SJCRH30 (cell line): ENCODE measurements around the gene CRACDL. TPM values are rescaled to one million over a fixed set of nuclear protein-coding genes. Genes with fewer than 3 reads are reported as not detected.
"Not testable (repeated sequence)": the region's sequence is repeated elsewhere in the genome, so short reads cannot be mapped to it uniquely, and the experiment has no call there.

ENCODE experiments used
- DNase-seq, 2 experiments: peaks; one replicate each; pipeline ENCODE4 v3.0.0-alpha.2; 2015 to 2020
- H3K27ac ChIP-seq: fragments of 250-450 bp; sonication (Bioruptor Pico); 2 replicates; pipeline ENCODE4 v1.5.1; 2020; ENCODE audit warnings: mild to moderate bottlenecking, moderate library complexity
- H3K27me3 ChIP-seq: fragments of 250-450 bp; sonication (Bioruptor Pico); 2 replicates; pipeline ENCODE4 v1.5.1; 2020; ENCODE audit warnings: mild to moderate bottlenecking, moderate library complexity
- H3K36me3 ChIP-seq: fragments of 250-450 bp; sonication (Bioruptor Pico); 2 replicates; pipeline ENCODE4 v1.5.1; 2020; ENCODE audit warnings: mild to moderate bottlenecking, moderate library complexity
- H3K4me1 ChIP-seq: fragments of 250-450 bp; sonication (Bioruptor Pico); 2 replicates; pipeline ENCODE4 v1.5.1; 2020; ENCODE audit warnings: mild to moderate bottlenecking, moderate library complexity
- H3K4me3 ChIP-seq: fragments of 250-450 bp; sonication (Bioruptor Pico); 2 replicates; pipeline ENCODE4 v1.5.1; 2020; ENCODE audit warnings: mild to moderate bottlenecking, moderate library complexity
- H3K9me3 ChIP-seq: fragments of 250-450 bp; sonication (Bioruptor Pico); replicated peaks from 2 replicates; pipeline ENCODE4 v1.5.1; 2020; ENCODE audit warnings: mild to moderate bottlenecking, moderate library complexity
- total RNA-seq: library from RNA; depleted of rRNA; stranded (reverse); fragments of >200 nt; shearing (Covaris generic); gene quantifications from 2 replicates; pipeline ENCODE4 v1.2.3, GENCODE V29; 2014

Gene CRACDL
- total RNA-seq, 1 experiment from 2014 or later: not detected

- H3K36me3 ChIP-seq: no peaks in the 10 kb centered on the region
- no peaks in the 10 kb centered on the region for H3K27me3 ChIP-seq
- H3K4me1 ChIP-seq: peaks cover 4% of the 10 kb centered on the region; the same call in 1 of the 2 replicates
- no peak overlapping the region for H3K4me3 ChIP-seq
- H3K27ac ChIP-seq: no peak overlapping the region
- H3K9me3 ChIP-seq: no peaks in the 10 kb centered on the region
- DNase-seq: no peak
Measured at GRCh38 chr2:98763209-98763951, 172.6 kb downstream of the CRACDL start.

- Histone ChIP-seq H3K27me3 (no peaks in the 10 kb centered on the region), H3K36me3 (no peaks in the 10 kb centered on the region), H3K4me3 (no peak overlapping the region), H3K27ac (no peak overlapping the region), H3K4me1 (no peaks in the 10 kb centered on the region), H3K9me3 (no peaks in the 10 kb centered on the region)
- no peak for DNase-seq
Measured at GRCh38 chr2:98761909-98762308, 174.1 kb downstream of the CRACDL start.

GRCh38 chr2:98761267-98761781 lies 174.7 kb downstream of the CRACDL start:
- no peaks in the 10 kb centered on the region for H3K27me3 ChIP-seq
- H3K4me1 ChIP-seq: no peaks in the 10 kb centered on the region
- H3K27ac ChIP-seq: no peak overlapping the region
- no peak for DNase-seq
- no peak overlapping the region for H3K4me3 ChIP-seq
- no peaks in the 10 kb centered on the region for H3K36me3 ChIP-seq
- no peaks in the 10 kb centered on the region for H3K9me3 ChIP-seq

- Histone ChIP-seq H3K9me3 (no peaks in the 10 kb centered on the region), H3K4me1 (no peaks in the 10 kb centered on the region), H3K27me3 (no peaks in the 10 kb centered on the region), H3K4me3 (no peak overlapping the region), H3K36me3 (no peaks in the 10 kb centered on the region), H3K27ac (no peak overlapping the region)
- no peak for DNase-seq
Measured at GRCh38 chr2:98759827-98760625, 176.0 kb downstream of the CRACDL start.

GRCh38 chr2:98759338-98759737 lies 176.7 kb downstream of the CRACDL start:
- H3K9me3 ChIP-seq: no peaks in the 10 kb centered on the region
- no peaks in the 10 kb centered on the region for H3K36me3 ChIP-seq
- DNase-seq: no peak
- H3K27me3 ChIP-seq: no peaks in the 10 kb centered on the region
- no peak overlapping the region for H3K27ac ChIP-seq
- no peak overlapping the region for H3K4me3 ChIP-seq
- H3K4me1 ChIP-seq: no peaks in the 10 kb centered on the region

- no peak for DNase-seq
- no peaks in the 10 kb centered on the region for H3K36me3 ChIP-seq
Measured at GRCh38 chr2:98757904-98758421, 178.1 kb downstream of the CRACDL start.

GRCh38 chr2:98753801-98754200 lies 182.2 kb downstream of the CRACDL start:
- no peaks in the 10 kb centered on the region for H3K27me3 ChIP-seq
- H3K36me3 ChIP-seq: no peaks in the 10 kb centered on the region
- H3K4me3 ChIP-seq: no peak overlapping the region
- no peak overlapping the region for H3K27ac ChIP-seq
- H3K9me3 ChIP-seq: no peaks in the 10 kb centered on the region
- no peaks in the 10 kb centered on the region for H3K4me1 ChIP-seq
- DNase-seq: no peak

More at GRCh38 chr2:98757904-98758421, 178.1 kb downstream of the CRACDL start:
- no peaks in the 10 kb centered on the region for H3K9me3 ChIP-seq
- no peaks in the 10 kb centered on the region for H3K4me1 ChIP-seq
- no peaks in the 10 kb centered on the region for H3K27me3 ChIP-seq
- H3K4me3 ChIP-seq: no peak overlapping the region
- H3K27ac ChIP-seq: no peak overlapping the region

- not testable (repeated sequence) for H3K4me3 ChIP-seq, DNase-seq
Measured at GRCh38 chr2:98752711-98753110, 183.3 kb downstream of the CRACDL start.

GRCh38 chr2:98751748-98752147 lies 184.3 kb downstream of the CRACDL start:
- H3K4me1 ChIP-seq: no peaks in the 10 kb centered on the region

More at GRCh38 chr2:98752711-98753110, 183.3 kb downstream of the CRACDL start:
- H3K27me3 ChIP-seq, H3K9me3 ChIP-seq, H3K27ac ChIP-seq, H3K36me3 ChIP-seq, H3K4me1 ChIP-seq: not testable (repeated sequence)

GRCh38 chr2:98750593-98751282 lies 185.3 kb downstream of the CRACDL start:
- H3K4me1 ChIP-seq: no peaks in the 10 kb centered on the region
- H3K4me3 ChIP-seq: no peak overlapping the region
- DNase-seq: no peak
- no peaks in the 10 kb centered on the region for H3K27me3 ChIP-seq
- no peak overlapping the region for H3K27ac ChIP-seq
- H3K9me3 ChIP-seq: no peaks in the 10 kb centered on the region
- H3K36me3 ChIP-seq: no peaks in the 10 kb centered on the region

More at GRCh38 chr2:98751748-98752147, 184.3 kb downstream of the CRACDL start:
- Histone ChIP-seq H3K9me3 (no peaks in the 10 kb centered on the region), H3K27ac (no peak overlapping the region), H3K27me3 (no peaks in the 10 kb centered on the region), H3K36me3 (no peaks in the 10 kb centered on the region), H3K4me3 (no peak overlapping the region)
- no peak for DNase-seq

- DNase-seq: no peak
- no peaks in the 10 kb centered on the region for H3K9me3 ChIP-seq
Measured at GRCh38 chr2:98749066-98749450, 187.0 kb downstream of the CRACDL start.

GRCh38 chr2:98748292-98749065 lies 187.5 kb downstream of the CRACDL start:
- H3K27me3 ChIP-seq: no peaks in the 10 kb centered on the region
- H3K9me3 ChIP-seq: no peaks in the 10 kb centered on the region
- H3K27ac ChIP-seq: no peak overlapping the region
- H3K4me1 ChIP-seq: no peaks in the 10 kb centered on the region
- H3K4me3 ChIP-seq: no peak overlapping the region
- no peak for DNase-seq
- no peaks in the 10 kb centered on the region for H3K36me3 ChIP-seq

More at GRCh38 chr2:98749066-98749450, 187.0 kb downstream of the CRACDL start:
- Histone ChIP-seq H3K4me3 (no peak overlapping the region), H3K4me1 (no peaks in the 10 kb centered on the region), H3K36me3 (no peaks in the 10 kb centered on the region), H3K27me3 (no peaks in the 10 kb centered on the region), H3K27ac (no peak overlapping the region)

- H3K4me3 ChIP-seq: no peak overlapping the region
- no peak overlapping the region for H3K27ac ChIP-seq
- no peaks in the 10 kb centered on the region for H3K36me3 ChIP-seq
- no peak for DNase-seq
- no peaks in the 10 kb centered on the region for H3K27me3 ChIP-seq
- no peaks in the 10 kb centered on the region for H3K4me1 ChIP-seq
- H3K9me3 ChIP-seq: no peaks in the 10 kb centered on the region
Measured at GRCh38 chr2:98747888-98748287, 188.1 kb downstream of the CRACDL start.

- no peak overlapping the region for H3K4me3 ChIP-seq
- H3K27ac ChIP-seq: no peak overlapping the region
- H3K9me3 ChIP-seq: no peaks in the 10 kb centered on the region
- no peaks in the 10 kb centered on the region for H3K4me1 ChIP-seq
- H3K36me3 ChIP-seq: no peaks in the 10 kb centered on the region
- H3K27me3 ChIP-seq: no peaks in the 10 kb centered on the region
- no peak for DNase-seq
Measured at GRCh38 chr2:98746426-98746825, 189.6 kb downstream of the CRACDL start.
